GM18508 (cell line): ENCODE data around the gene CCDC90B.
A peak's percentile ranks its signal among the peaks of the same experiment; 100 is the strongest.
"Not testable (repeated sequence)": the region's sequence is repeated elsewhere in the genome, so short reads cannot be mapped to it uniquely, and the experiment has no call there.

ENCODE experiments used
- ATAC-seq: cut with Tn5 transposase; IDR thresholded peaks from one replicate; pipeline ENCODE4 v1.9.1; 2021; ENCODE audit warnings: moderate number of reproducible peaks; ENCODE audit not compliant: insufficient read depth, unreplicated experiment

CCDC90B gene

DNA sequence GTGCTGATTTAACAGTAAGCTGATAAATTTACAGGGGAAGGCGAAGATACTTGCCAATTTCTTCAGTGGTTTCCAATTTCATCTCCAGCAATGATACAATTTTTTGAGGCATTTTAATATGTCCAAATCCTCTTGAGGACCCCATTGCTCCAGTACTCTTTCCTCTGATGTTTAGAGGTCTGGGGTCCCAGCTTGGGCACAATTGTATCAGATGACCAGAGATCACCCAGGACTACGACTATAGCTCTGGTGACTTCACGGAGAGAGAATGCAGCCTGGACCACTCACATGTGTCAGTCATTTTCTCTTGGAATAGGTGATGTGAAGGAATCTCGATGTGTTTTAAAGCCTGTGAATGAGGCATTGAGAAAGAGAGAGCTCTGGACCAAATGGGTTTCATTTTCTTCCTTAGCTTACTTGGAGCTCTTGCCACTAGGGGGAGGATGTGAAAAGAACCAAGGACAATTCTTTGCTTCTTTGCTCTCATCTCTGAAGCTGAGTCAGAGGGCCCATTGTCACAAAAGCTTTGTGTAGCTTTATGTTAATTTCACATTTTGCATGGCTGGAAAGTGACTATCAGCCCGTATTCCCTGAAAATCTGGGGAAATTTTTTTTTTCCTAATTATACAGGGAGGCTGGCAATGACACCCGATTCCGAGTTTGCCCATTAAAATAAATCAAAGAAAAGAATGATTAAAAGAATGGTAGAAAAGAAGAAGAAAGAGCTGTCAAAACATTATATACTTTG, 6.7 kb upstream of the CCDC90B start:
- ATAC-seq = no peak

DNA sequence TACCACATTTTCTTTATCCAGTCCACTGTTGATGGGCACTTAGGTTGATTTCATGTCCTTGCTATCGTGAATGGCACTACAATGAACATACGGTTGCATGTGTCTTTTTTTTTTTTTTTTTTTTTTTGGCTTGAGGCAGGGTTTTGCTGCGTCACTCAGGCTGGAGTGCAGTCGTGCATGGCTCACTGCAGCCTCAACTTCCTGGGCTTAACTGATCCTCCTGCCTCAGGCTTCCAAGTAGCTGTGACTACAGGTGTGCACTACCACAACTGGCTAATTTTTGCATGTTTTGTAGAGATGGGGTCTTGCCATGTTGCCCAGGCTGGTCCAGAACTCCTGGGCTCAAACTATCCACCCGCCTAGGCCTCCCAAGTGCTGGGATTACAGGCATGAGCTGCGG, 1.5 kb upstream of the CCDC90B start:
- no peak for ATAC-seq

DNA sequence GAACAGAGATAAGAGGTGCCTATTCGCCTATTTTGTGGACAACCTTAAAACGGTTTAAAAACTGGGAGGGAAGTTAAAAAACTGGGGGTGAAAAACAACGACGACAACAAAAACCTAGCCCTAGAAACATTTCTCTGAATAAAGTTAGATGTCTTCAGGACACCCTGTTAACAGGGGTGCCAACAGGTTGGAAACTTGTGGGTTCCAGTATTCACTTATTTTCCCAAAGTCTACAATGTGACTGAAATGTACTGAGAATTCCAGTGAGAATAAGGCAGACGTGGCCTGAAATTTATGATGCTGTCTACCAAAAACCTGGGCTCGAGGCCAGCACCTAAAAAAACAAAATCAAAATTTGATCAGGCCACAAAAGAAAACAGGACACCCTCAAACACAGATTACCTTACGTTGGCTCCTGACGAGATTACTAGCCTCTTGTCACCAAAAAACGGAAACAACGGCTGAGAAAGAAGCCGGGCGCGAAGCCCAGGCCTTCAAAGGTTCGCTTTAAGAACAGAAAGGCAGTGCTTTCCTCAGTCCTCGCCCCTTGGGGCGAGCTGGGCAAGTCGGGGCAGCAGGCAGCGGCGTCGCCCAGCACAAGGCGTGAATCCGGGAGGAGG, 906 bp downstream of the CCDC90B start:
- ATAC-seq = peak; percentile 21

DNA sequence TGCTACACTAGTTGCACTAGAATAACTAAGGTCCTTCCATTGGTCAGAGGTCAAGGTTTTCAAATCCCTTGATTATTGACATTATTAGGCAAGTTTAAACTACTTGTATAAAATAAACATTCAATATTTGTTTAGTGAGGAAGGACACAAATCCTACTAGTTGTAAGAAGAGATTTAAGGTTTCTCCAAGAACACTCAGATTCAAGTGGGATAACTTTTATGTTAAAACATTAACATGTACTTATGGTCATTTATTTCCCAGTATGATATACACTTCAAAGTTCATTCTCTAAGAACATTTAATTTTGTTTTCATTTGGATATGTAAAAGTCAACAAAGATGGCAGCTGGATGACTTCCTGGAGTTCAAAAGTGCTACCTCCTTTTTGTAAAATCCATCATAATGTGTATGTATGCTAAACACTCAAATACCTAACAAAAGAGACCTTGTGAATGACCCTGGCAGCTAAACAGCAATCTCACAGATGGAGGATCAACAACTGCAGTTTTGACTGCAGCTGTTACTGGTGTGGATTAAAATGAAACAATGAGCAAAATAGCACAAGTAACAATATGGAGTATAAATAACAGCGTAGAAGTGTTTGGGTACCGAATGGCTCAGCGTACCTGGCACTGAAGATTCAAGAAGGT, 1.5 kb downstream of the CCDC90B start:
- ATAC-seq = no peak

DNA sequence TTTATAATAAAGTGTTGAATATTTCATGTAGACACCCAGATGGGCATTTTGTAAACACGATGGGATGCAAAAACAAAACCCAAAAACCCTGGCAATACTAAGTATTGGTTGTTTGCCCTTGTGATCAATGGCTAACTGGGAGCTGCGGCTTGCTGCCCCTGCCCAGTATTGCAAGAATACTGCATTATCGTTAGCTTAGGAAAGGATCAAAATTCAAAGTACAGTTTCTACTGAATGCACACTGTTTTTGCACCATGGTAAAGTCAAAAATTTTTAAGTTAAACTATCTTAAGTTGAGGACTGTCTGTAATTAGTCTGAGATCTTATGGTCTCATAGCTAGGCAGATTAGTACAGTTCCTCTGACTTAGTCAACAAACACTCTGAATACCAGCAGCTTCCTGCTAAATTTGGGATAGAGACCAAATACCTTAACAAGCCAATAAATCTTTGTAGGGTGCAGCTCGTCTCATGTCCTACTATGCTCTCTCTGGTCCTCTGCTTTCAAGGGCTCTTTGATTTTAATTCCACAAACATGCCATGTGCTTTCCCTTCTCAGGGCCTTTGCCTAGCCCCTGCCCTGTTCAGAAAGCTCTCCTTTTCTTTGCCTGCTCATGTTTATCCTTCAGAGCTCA, 4.0 kb downstream of the CCDC90B start:
- ATAC-seq = no peak

DNA sequence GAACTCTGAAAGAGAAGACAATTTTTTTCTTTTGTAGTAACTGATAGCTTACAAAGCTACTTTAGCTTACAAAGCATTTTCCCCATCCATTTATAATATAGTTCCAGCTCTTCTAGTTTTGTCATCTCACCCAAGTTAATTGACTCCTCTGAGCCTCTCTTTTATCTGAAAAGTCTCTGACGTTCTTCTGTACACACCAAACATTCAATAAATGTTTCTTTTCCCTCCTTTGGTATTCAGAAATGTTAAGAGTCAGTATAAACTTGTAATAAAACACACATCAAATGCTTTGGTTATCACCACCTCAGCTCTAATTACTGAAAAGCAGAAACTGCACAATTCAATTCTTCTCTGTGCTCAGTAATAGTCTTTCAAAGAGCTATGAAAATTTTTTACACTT, 5.9 kb downstream of the CCDC90B start:
- ATAC-seq = no peak

DNA sequence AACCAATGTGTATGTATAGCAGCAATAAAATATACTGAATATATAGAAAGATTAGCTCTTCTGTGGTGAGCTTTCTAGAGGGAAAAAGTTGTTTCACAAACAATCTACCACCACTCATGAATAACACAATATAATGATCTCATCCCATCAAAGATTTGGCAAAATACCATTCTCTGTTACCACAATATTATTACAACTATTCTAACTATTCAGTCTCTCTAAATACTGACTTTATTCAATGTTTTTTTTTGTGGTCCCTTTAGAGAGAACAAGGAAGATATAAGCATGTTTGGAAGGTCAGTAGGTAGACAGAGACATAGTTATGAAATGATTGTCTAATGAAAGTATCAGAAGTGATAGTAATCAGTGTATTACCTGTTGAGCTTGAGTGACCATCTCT, 7.8 kb downstream of the CCDC90B start:
- ATAC-seq = no peak

DNA sequence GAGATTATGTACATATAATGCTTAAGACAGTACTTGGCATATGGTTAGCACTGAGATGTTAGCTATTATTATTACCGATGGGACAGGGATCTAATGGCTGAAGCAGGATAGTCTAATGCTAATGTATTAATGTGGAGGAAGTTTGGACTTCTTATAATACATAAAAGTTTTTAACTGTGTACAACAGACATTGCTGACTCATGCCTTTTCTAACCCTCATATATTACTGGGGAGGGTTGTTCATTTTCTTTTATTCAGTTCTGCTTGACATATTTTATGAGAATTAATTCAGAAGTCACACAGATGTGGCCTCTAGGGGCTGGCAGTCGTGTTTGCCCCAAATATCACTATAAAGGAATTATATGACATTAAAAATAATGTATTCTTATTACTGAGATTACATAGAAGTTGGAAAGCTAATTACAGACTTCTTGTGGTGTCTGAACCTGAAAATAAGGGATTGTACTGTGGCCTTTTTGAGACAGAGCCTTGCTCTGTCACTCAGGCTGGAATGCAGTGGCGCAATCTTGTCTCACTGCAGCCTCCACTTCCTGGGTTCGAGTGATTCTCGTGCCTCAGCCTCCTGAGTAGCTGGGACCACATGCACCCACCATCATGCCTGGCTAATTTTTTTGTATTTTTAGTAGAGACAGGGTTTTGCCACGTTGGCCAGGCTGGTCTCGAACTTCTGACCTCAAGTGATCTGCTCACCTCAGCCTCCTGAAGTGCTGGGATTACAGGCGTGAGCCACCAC, 10.1 kb downstream of the CCDC90B start:
- no peak for ATAC-seq

DNA sequence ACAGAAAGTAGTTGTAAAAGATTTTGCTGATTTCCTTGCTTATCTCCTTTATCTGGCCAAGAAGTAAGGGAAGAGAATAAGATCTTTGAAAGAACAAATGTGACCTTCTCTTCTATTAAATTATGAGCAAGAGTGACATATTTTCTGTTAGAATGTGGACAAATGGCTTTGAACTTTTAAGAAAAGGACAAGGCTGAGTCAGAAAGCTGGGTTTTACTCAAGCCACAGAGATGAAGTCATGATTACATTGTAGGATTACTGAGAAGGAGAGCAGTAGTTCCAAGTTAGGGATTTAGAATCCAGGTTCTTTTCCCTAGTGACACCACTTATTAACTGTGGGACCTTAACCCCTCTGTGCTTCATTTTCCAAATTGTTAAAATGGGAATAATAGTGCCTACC, 13.5 kb downstream of the CCDC90B start:
- no peak for ATAC-seq

DNA sequence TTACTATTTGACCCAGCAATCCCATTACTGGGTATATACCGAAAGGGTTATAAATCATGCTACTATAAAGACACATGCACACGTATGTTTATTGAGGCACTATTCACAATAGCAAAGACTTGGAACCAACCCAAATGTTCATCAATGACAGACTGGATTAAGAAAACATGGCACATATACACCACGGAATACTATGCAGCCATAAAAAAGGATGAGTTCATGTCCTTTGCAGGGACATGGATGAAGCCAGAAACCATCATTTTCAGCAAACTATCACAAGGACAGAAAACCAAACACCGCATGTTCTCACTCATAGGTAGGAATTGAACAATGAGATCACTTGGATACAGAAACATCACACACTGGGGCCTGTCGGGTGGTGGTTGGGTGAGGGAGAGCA, 14.4 kb downstream of the CCDC90B start:
- ATAC-seq = not testable (repeated sequence)

DNA sequence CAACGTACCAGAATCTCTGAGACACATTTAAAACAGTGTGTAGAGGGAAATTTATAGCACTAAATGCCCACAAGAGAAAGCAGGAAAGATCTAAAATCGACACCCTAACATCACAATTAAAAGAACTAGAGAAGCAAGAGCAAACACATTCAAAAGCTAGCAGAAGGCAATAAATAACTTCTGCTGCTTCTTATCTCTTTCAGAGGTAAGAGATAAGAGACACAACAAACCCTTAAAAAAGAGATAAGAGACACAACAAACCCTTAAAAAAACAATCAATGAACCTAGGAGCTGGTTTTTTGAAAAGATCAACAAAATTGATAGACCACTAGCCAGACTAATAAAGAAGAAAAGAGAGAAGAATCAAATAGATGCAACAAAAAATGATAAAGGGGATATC, 17.1 kb downstream of the CCDC90B start:
- not testable (repeated sequence) for ATAC-seq

DNA sequence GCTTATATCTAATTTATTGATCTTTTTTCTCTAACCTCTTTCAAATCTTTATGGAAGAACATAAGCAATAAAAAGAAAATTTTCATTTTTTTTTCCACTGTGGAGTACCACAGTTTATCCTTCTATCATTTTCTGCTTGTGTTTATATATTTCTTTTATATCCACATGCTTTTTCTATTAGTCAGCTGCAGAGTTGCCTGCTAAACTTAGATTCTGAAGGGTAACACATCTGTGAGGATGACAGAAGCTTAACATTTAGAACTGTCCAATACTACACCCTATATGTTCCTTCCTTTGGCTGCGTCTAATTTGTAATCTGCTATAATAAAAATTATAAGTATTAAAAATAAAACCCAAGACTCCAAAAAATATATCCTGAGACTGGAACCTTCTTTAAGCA, 20.8 kb downstream of the CCDC90B start:
- ATAC-seq = no peak

DNA sequence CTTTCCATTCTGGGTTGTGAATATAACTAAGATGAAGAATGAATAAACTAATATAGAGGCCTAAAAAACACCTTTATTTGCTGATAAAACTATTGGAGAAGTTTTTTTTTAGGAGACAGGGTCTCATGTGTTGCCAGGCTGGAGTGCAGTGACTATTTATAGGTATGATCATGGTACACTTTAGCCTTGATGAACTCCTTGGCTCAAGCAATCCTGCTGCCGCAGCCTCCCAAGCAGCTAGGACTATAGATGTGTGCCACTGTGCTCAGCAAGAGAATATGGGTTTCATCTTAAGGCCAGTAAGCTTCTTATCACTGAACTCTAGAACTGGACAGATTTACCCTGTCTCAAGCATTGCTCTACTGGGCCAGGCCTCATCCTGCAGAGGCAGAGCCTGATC, 26.6 kb downstream of the CCDC90B start:
- ATAC-seq = no peak

DNA sequence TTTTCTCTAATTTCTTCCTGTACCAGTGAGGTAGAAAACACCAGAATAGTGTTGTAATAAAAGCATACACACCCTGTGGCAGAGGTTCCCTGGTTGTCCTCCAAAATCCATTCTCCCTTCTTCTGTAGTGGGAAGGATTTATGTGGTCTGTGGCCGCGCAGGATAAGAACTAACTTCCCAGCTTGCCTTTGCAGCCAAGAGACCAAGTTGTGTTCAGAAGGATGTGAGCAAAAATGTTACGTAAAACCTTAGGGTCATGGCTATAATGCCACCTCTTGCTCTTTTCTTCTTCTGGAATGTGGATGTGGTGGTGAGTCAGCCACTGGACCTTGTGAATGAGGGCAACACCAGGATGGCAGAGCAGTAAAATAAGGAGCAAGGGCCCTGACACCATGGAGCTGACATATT, 28.4 kb downstream of the CCDC90B start:
- ATAC-seq = no peak

DNA sequence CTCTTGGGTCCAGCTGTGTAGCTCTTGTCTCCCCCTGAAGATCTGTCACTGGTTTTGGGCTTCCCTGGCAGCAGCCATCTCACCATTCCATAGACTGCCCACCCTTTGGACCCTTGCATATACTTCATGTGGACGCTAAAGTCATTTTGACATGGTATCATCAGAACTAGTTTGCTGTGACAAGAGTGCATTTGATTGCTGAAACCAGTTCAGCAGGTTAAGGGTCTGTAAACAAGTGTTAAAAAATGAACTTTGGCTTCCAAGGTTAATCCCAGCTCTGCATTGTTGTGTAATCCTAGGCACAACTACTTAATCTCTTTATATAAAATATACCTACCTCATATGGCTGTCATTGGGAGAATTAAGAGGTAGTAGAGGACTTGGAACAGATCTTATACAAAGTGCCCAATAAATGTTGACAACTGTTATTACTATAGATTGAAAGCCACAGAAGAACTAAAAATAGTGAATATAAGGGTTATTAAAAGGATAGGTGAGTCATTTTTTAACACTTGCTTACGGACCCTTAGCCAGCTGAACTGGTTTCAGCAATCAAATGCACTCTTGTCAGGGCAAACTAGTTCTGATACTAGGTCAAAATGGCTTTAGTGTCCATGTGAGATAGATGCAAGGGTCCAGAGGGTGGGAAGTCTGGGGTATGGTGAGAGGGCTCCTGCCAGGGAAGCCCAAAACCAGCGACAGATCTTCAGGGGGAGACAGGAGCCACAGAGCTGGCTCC, 29.4 kb downstream of the CCDC90B start:
- ATAC-seq = no peak

DNA sequence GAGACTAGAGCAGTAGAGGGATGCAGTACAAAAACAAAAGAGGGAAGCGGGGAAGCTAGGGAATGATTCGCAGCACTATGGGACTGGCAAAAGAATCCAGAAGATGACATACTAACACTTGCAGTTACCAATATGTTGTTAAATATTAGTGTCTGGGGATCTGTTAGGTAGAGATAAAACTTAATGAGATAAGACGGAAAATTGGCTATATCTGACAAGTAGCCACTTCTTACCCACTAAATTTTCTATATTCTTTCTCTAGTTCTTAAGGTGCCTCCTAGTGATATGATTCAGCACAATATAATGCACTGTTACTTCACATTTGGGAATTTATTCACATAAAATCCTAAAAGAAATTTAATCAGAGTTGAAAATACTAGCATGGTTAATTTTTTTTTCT, 30.8 kb downstream of the CCDC90B start:
- ATAC-seq = no peak

DNA sequence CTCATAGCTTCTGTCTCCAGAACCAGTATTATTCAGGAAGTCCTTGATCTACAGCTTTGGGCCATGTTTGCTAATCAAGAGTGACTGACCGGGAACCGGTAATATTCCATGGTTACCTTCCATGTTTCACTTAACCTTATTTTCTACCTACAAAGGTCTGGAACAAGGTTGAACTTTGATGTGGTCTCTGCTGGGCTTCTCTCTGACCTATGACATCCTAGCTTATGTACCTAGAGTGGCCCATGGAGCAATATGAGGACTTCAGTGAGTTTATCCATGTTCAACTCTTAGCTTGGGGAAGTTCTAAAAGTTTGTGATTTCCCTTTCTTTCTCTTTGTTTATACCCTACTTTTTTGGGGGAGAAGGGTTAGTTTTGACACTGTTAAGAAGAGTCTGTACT, 33.2 kb downstream of the CCDC90B start:
- no peak for ATAC-seq

DNA sequence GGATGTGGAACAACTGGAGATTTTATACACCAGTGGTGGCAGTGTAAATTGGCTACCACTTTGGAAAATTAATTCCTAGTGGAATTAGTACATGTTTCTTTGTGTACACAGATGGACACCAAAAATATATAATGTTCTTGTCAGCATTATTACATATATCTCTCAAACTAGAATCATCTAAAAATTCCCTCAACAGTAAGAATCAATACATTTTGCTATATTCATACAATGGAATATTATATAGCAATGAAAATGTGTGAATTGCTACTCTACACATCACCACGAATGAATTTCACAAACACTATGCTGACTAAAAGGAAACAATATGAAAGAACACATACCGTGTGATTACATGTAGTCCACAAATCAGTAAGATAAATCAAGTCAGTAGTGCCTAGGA, 33.9 kb downstream of the CCDC90B start:
- no peak for ATAC-seq

DNA sequence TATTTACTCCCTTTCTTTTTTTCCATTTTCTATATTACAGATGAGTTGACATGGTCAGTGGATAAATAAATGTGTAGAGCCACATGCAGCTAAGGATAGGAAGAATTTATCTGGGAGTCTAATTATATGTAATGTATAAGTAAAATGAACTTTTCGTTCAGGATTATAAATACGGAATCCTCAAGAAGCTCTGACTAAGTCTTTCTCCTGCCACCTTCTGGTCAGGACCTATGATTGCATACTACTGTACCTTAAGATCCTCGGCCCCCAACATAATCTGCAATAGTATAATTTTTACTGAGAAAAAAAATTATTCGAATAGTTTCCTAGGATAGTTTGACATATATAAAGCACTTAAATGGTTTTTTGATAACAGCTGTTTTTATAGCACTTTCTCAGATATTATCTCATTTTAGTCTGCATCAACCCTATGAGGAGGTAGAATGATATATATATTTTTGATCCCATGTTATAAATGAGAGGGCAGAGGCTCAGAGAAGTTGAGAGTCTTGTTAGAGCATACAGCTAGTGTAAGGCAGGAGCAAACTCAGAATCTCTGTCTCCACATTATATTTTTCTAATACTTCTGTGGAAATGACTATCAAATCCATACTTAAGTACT, 36.1 kb downstream of the CCDC90B start:
- peak; percentile 63 for ATAC-seq
